GM12878 (cell line): ENCODE data around the gene DHX57. TPM values are rescaled to one million over a fixed set of nuclear protein-coding genes. Genes with fewer than 3 reads are reported as not detected.

Source experiments
- ATAC-seq: fragments of 200-7000 bp; cut with Tn5 transposase; 3 replicates; pipeline ENCODE4 v1.9.1; 2020; ENCODE audit warnings: mild to moderate bottlenecking, moderate library complexity
- BruUV-seq: library from RNA; stranded (reverse); fragments of 400-500 nt; replicated peaks from 2 replicates; lab custom pipeline; 2021; lab: Mats Ljungman, UMichigan
- CTCF ChIA-PET: fragments of 300-600 bp; sonication (Branson Sonifier 250); formaldehyde crosslinking; extraction: SDS; loops from one replicate; lab custom pipeline; 2021; ENCODE audit warnings: inconsistent platforms; lab: Yijun Ruan, JAX
- POLR2A ChIA-PET: fragments of 350-600 bp; formaldehyde crosslinking; extraction: SDS; loops from one replicate; lab custom pipeline; 2021; ENCODE audit warnings: inconsistent platforms; lab: Charles Lee
- RAD21 ChIA-PET: fragments of 300-600 bp; sonication (Branson Sonifier 250); formaldehyde crosslinking; loops from one replicate; lab custom pipeline; 2023; ENCODE audit warnings: antibody characterized with exemption; ENCODE audit not compliant: unreplicated experiment; lab: Charles Lee
- SMC1A ChIA-PET: fragments of 300-600 bp; sonication (Branson Sonifier 250); formaldehyde crosslinking; loops from one replicate; lab custom pipeline; 2023; ENCODE audit not compliant: unreplicated experiment, uncharacterized antibody; lab: Charles Lee
- DNase-seq: peaks from one replicate; pipeline ENCODE4 v3.0.0-alpha.2; 2011; ENCODE audit warnings: low read depth, low spot score
- FAIRE-seq: peaks from 3 replicates; lab custom pipeline; 2011; peaks lifted over from hg19 to GRCh38; lab: Jason Lieb, UNC
- H2AFZ ChIP-seq: 2 replicates; pipeline ENCODE4 v1.6.0; 2011; ENCODE audit warnings: low read depth, low read length, control low read depth; ENCODE audit not compliant: control insufficient read depth
- H3K27ac ChIP-seq: 2 replicates; pipeline ENCODE4 v1.5.1; 2011; ENCODE audit warnings: control low read depth; ENCODE audit not compliant: control insufficient read depth, insufficient read depth
- H3K27me3 ChIP-seq, 2 experiments: replicated peaks in 1 of 2; 2 replicates each; pipeline versions ENCODE4 v1.6.0 to v1.6.1; 2011; ENCODE audit warnings: low read length in 1 of 2; ENCODE audit not compliant: control insufficient read depth in 2 of 2, insufficient read depth in 2 of 2
- H3K36me3 ChIP-seq, 2 experiments: 2 replicates each; pipeline ENCODE4 v1.5.1; 2011; ENCODE audit warnings: low read length in 1 of 2; ENCODE audit not compliant: control insufficient read depth in 2 of 2, insufficient read depth in 2 of 2
- H3K4me1 ChIP-seq: 2 replicates; pipeline ENCODE4 v1.6.1; 2011; ENCODE audit warnings: mild to moderate bottlenecking, low read length, moderate library complexity, mixed read lengths; ENCODE audit not compliant: control insufficient read depth, insufficient read depth
- H3K4me2 ChIP-seq: 2 replicates; pipeline ENCODE4 v1.6.0; 2011; ENCODE audit warnings: control low read depth; ENCODE audit not compliant: control insufficient read depth, insufficient read depth
- H3K4me3 ChIP-seq: fragments of 200-600 bp; sonication (generic); 2 replicates; pipeline ENCODE4 v1.5.1; 2016
- H3K79me2 ChIP-seq: 2 replicates; pipeline ENCODE4 v1.6.0; 2011; ENCODE audit warnings: low read length; ENCODE audit not compliant: control insufficient read depth, insufficient read depth
- H3K9ac ChIP-seq: 2 replicates; pipeline ENCODE4 v1.8.0; 2011; ENCODE audit warnings: low read length, control low read depth, mixed read lengths; ENCODE audit not compliant: control insufficient read depth, insufficient read depth
- H3K9me3 ChIP-seq: replicated peaks from 3 replicates; pipeline ENCODE4 v1.5.1; 2011; ENCODE audit warnings: mild to moderate bottlenecking, low read length; ENCODE audit not compliant: control insufficient read depth, insufficient read depth
- H4K20me1 ChIP-seq: 2 replicates; pipeline ENCODE4 v1.6.0; 2011; ENCODE audit not compliant: control insufficient read depth, insufficient read depth
- CBX5 ChIP-seq: sonication (generic); IDR thresholded peaks from 2 replicates; pipeline ENCODE4 v1.6.1; 2016; ENCODE audit warnings: low read depth, moderate library complexity, mild to moderate bottlenecking, inconsistent platforms
- CREM ChIP-seq: IDR thresholded peaks from 2 replicates; pipeline ENCODE4 v1.6.1; 2014; ENCODE audit warnings: antibody characterized with exemption, low read depth
- DPF2 ChIP-seq: fragments of 450-650 bp; IDR thresholded peaks from 2 replicates; pipeline ENCODE4 v1.6.1; 2017; ENCODE audit warnings: mild to moderate bottlenecking
- IRF4 ChIP-seq: IDR thresholded peaks from 2 replicates; pipeline ENCODE4 v1.6.1; 2011; ENCODE audit warnings: low read depth, low read length
- NFYA ChIP-seq: IDR thresholded peaks from 2 replicates; pipeline ENCODE4 v1.6.1; 2011; ENCODE audit warnings: low read depth, mild to moderate bottlenecking, low read length, improper control_type of control experiment, borderline replicate concordance
- POLR2A ChIP-seq: IDR thresholded peaks from 2 replicates; pipeline ENCODE4 v1.6.1; 2011; ENCODE audit warnings: low read depth, mild to moderate bottlenecking, low read length
- RAD51 ChIP-seq: fragments of 450-650 bp; IDR thresholded peaks from 2 replicates; pipeline ENCODE4 v1.6.1; 2016; ENCODE audit warnings: moderate library complexity, mild to moderate bottlenecking, inconsistent platforms
- RELA ChIP-seq: fragments of 450-650 bp; IDR thresholded peaks from 2 replicates; pipeline ENCODE4 v1.8.0; 2014; ENCODE audit warnings: borderline replicate concordance; ENCODE audit not compliant: partially characterized antibody
- SIN3A ChIP-seq: IDR thresholded peaks from 2 replicates; pipeline ENCODE4 v1.6.1; 2012; ENCODE audit warnings: low read depth, low read length, improper control_type of control experiment
- SPI1 ChIP-seq: IDR thresholded peaks from 2 replicates; pipeline ENCODE4 v1.6.1; 2011; ENCODE audit warnings: low read depth, mild to moderate bottlenecking, low read length, moderate library complexity, borderline replicate concordance; ENCODE audit not compliant: insufficient read depth
- TARDBP ChIP-seq: IDR thresholded peaks from 2 replicates; pipeline ENCODE4 v1.6.1; 2016; ENCODE audit warnings: borderline replicate concordance
- ZZZ3 ChIP-seq: IDR thresholded peaks from 2 replicates; pipeline ENCODE4 v1.6.1; 2011; ENCODE audit warnings: low read depth; ENCODE audit not compliant: control insufficient read depth, insufficient read length
- WGBS: methylation state at CpG from one replicate; pipeline ENCODE4 v1.1.6; 2016; ENCODE audit warnings: low lambda C conversion rate; ENCODE audit not compliant: insufficient replicate concordance, insufficient coverage; ENCODE audit errors: missing lambda C conversion rate; 5-methylcytosine and 5-hydroxymethylcytosine counted together
- in situ Hi-C: fragments of 300-500 bp; cut with MboI; formaldehyde crosslinking; loops from 9 replicates; pipeline ENCODE4 v1.14.3; 2018; ENCODE audit warnings: mixed read lengths
- intact Hi-C: fragments of 100-400 bp; cut with micrococcal nuclease; formaldehyde crosslinking; loops from one replicate; pipeline ENCODE4 v1.14.2; 2022; ENCODE audit not compliant: unreplicated experiment
- polyA plus RNA-seq, 11 experiments: library from polyadenylated mRNA; depleted of rRNA in 4 of 11; unstranded in 6 of 11; stranded (reverse) in 5 of 11; fragments of >200 nt; fragmentation: Nextera tagmentation in 4 of 11; fragmentation: Illumina TruSeq in 1 of 11; extraction: Ambion mirVana in 4 of 11; extraction: Trizol in 1 of 11; gene quantifications; 1 replicate in 1 of 11; 2 replicates in 10 of 11; pipeline versions ENCODE4 v1.2.1 to v1.2.3, GENCODE V29; 2011 to 2016; ENCODE audit warnings: inconsistent platforms in 2 of 11, missing spikeins in 2 of 11, low read depth in 1 of 11
- total RNA-seq, 4 experiments: library from RNA; depleted of rRNA in 3 of 4; stranded (reverse); fragments of >200 nt in 3 of 4; fragmentation: Illumina TruSeq in 1 of 4; extraction: Trizol in 1 of 4; gene quantifications; 2 replicates each; pipeline versions ENCODE4 v1.2.1 to v1.2.3, GENCODE V29; 2013 to 2021
- TF ChIP-seq, protein P1 (sequence below): fragments of 450-650 bp; IDR thresholded peaks from 2 replicates; pipeline ENCODE4 v1.6.1; 2016; ENCODE audit warnings: mild to moderate bottlenecking
- TF ChIP-seq, protein P2 (sequence below): fragments of 450-650 bp; IDR thresholded peaks from 2 replicates; pipeline ENCODE4 v1.6.1; 2017; ENCODE audit warnings: borderline replicate concordance
- TF ChIP-seq, protein P3 (sequence below): fragments of 450-650 bp; IDR thresholded peaks from 2 replicates; pipeline ENCODE4 v1.6.1; 2016; ENCODE audit warnings: mild to moderate bottlenecking

Gene DHX57
- total and polyA plus RNA-seq, 10 of the 15 experiments (the other 5 are each of a cell fraction or from before 2014, with no cell fraction given) = 6.5 to 18.0 (median 15.8) TPM

DNA sequence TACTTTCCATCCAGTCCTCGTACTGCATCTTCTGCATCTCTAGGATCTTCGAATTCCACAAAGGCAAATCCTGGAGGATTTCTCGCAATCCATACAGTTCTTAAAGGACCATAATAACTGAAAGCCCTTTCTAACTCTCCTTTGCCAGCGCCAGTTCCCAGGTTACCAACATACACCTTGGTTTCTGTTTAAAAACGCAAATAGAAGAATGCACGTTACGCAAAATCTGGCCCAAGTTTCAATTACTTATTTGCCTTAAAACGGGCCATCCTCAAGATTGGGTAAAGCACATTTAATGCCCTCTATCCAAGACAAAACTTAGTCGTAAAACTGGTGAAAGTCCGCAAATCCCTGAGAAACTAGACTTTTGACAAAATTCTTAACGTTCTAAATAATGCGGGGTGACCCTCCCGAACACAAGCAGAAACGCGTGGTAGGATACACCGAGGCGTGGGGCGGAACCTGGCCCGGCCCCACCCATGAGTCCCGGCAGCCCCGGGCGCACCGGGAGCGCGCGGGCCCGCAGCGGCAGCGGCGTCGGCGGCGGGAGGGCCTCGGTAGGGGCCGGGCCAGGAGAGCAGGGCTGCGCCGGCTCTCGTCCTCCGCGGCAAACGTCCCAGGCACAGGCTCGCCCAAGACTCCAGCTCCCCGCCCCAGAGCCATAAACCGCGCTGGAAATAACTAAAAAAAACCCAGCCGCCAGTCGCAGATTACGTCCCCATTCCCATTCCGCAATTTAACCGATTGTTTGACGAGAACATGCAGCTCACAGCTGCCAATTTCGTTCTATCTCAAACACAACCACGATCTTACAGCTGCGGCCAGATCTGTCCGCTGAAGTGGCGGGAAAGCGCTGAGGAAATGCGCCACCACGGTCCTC lies 125.5 kb downstream of the DHX57 start (continued):
- peak; percentile 12 for TF ChIP-seq RELA
- TF ChIP-seq RAD51 = no peak
- no peak for TF ChIP-seq IRF4
- TF ChIP-seq CBX5 = 0 out of 2 replicates have a peak, but pooled peaks have one; percentile 5
- 0 out of 2 replicates have a peak, but pooled peaks have one; percentile 9 for TF ChIP-seq DPF2

DNA sequence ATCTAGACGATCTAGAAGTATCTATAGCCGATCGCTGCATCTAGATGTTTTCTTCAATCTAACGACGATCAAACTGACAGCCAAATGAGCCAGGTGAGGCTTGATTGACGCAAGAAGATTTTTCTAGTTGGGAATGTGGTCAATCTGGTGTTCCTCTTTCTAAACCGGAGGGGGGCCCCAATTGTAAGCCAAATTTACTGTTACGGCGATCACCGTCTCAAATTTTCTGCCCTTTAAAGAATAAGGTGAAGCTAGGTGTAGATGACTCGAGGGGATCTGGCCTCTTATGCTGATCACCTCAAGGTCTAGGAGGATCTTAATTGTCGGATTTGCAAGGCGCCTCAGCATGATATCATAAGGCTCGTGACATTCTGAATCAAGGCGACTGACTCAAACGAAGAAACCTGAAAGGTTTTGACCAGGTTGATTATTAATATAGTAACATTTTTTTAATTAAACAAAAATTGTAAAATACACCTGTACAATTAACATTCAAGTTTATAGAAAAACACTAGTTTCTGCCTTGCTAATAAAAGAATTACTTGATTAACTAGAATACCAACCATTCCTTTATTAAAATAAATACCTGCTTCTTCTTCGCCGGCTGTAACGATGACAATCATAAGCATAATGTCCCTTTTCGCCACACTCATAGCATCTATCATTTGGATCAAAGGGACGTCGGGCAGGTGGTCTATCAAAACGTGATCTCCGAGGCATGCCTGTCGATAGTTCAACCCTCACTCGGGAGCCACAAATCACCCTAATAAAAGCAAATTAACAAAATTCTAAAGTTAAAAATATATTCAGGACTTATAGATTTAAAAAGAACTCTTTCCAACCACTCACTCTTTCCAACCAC lies 126.6 kb downstream of the DHX57 start:
- Histone ChIP-seq H3K27me3 (no peaks in the 10 kb centered on the region), H3K36me3 (peaks cover 8 to 40% of the 10 kb centered on the region in 2 experiments), H3K27ac (no peak overlapping the region; the same call in 1 of the 2 replicates), H3K4me2 (peak overlapping the region; percentile 76), H3K4me1 (no peaks in the 10 kb centered on the region; the same call in 1 of the 2 replicates), H4K20me1 (peaks cover 2% of the 10 kb centered on the region; the same call in 1 of the 2 replicates), H3K79me2 (peaks cover 68% of the 10 kb centered on the region), H2AFZ (no peak overlapping the region), H3K4me3 (peak overlapping the region; percentile 95), H3K9ac (peak overlapping the region; percentile 97), H3K9me3 (no peaks in the 10 kb centered on the region)
- no peak for ATAC-seq
- in situ Hi-C loops (loop anchor here (5.0 kb wide), 1 partner anchor 437 kb away; no protein-coding TSS in a partner anchor), intact Hi-C loops (loop anchor here (10.0 kb wide), 2 partner anchors 374 to 434 kb away; partner anchors contain the start of gene ATL2)
- TSS peak; percentile 51 for BruUV-seq
- SMC1A ChIA-PET = interaction anchor here (2.0 kb wide), 1 partner anchor 167 kb away, joined by 5 read pairs; no protein-coding TSS in a partner anchor
- RAD21 ChIA-PET = interaction anchor here (2.0 kb wide), 1 partner anchor 83 kb away, joined by 5 read pairs; the partner anchor contains the start of gene GALM
- WGBS = 13% methylated on average over 26 of the region's 26 CpGs
- POLR2A ChIA-PET = interaction anchor here (0.5 kb wide), 1 partner anchor 1131 kb away, joined by 3 read pairs; no protein-coding TSS in a partner anchor
- no peak for FAIRE-seq
- no peak for DNase-seq
- CTCF ChIA-PET = interaction anchor here (1.3 to 12.6 kb wide), 2 partner anchors 168 to 213 kb away, joined by 3 to 162 read pairs; no protein-coding TSS in a partner anchor
- TF ChIP-seq SPI1 (peak; percentile 63; the same call in 1 of the 2 replicates), NFYA (no peak), ZZZ3 (no peak), TARDBP (no peak), SIN3A (0 out of 2 replicates have a peak, but pooled peaks have one; percentile 23), POLR2A (0 out of 2 replicates have a peak, but pooled peaks have one; percentile 22), CREM (no peak)
- TF ChIP-seq, protein P1, sequence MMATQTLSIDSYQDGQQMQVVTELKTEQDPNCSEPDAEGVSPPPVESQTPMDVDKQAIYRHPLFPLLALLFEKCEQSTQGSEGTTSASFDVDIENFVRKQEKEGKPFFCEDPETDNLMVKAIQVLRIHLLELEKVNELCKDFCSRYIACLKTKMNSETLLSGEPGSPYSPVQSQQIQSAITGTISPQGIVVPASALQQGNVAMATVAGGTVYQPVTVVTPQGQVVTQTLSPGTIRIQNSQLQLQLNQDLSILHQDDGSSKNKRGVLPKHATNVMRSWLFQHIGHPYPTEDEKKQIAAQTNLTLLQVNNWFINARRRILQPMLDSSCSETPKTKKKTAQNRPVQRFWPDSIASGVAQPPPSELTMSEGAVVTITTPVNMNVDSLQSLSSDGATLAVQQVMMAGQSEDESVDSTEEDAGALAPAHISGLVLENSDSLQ = peak; percentile 89
- TF ChIP-seq, protein P2, sequence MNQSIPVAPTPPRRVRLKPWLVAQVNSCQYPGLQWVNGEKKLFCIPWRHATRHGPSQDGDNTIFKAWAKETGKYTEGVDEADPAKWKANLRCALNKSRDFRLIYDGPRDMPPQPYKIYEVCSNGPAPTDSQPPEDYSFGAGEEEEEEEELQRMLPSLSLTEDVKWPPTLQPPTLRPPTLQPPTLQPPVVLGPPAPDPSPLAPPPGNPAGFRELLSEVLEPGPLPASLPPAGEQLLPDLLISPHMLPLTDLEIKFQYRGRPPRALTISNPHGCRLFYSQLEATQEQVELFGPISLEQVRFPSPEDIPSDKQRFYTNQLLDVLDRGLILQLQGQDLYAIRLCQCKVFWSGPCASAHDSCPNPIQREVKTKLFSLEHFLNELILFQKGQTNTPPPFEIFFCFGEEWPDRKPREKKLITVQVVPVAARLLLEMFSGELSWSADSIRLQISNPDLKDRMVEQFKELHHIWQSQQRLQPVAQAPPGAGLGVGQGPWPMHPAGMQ = no peak
- TF ChIP-seq, protein P3, sequence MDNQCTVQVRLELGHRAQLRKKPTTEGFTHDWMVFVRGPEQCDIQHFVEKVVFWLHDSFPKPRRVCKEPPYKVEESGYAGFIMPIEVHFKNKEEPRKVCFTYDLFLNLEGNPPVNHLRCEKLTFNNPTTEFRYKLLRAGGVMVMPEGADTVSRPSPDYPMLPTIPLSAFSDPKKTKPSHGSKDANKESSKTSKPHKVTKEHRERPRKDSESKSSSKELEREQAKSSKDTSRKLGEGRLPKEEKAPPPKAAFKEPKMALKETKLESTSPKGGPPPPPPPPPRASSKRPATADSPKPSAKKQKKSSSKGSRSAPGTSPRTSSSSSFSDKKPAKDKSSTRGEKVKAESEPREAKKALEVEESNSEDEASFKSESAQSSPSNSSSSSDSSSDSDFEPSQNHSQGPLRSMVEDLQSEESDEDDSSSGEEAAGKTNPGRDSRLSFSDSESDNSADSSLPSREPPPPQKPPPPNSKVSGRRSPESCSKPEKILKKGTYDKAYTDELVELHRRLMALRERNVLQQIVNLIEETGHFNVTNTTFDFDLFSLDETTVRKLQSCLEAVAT = 0 out of 2 replicates have a peak, but pooled peaks have one; percentile 9
